Epithelial cell of umbilical artery (primary cell): ENCODE data around the gene SRRM1. TPM values are rescaled to one million over a fixed set of nuclear protein-coding genes. Genes with fewer than 3 reads are reported as not detected.

Source experiments
- total RNA-seq: library from RNA; depleted of rRNA; stranded (reverse); fragments of >200 nt; gene quantifications from 2 replicates; pipeline ENCODE4 v1.2.3, GENCODE V29; 2014

The SRRM1 gene, protein sequence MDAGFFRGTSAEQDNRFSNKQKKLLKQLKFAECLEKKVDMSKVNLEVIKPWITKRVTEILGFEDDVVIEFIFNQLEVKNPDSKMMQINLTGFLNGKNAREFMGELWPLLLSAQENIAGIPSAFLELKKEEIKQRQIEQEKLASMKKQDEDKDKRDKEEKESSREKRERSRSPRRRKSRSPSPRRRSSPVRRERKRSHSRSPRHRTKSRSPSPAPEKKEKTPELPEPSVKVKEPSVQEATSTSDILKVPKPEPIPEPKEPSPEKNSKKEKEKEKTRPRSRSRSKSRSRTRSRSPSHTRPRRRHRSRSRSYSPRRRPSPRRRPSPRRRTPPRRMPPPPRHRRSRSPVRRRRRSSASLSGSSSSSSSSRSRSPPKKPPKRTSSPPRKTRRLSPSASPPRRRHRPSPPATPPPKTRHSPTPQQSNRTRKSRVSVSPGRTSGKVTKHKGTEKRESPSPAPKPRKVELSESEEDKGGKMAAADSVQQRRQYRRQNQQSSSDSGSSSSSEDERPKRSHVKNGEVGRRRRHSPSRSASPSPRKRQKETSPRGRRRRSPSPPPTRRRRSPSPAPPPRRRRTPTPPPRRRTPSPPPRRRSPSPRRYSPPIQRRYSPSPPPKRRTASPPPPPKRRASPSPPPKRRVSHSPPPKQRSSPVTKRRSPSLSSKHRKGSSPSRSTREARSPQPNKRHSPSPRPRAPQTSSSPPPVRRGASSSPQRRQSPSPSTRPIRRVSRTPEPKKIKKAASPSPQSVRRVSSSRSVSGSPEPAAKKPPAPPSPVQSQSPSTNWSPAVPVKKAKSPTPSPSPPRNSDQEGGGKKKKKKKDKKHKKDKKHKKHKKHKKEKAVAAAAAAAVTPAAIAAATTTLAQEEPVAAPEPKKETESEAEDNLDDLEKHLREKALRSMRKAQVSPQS
- total RNA-seq, result 19.8 and 40.0 TPM in 2 replicates

DNA sequence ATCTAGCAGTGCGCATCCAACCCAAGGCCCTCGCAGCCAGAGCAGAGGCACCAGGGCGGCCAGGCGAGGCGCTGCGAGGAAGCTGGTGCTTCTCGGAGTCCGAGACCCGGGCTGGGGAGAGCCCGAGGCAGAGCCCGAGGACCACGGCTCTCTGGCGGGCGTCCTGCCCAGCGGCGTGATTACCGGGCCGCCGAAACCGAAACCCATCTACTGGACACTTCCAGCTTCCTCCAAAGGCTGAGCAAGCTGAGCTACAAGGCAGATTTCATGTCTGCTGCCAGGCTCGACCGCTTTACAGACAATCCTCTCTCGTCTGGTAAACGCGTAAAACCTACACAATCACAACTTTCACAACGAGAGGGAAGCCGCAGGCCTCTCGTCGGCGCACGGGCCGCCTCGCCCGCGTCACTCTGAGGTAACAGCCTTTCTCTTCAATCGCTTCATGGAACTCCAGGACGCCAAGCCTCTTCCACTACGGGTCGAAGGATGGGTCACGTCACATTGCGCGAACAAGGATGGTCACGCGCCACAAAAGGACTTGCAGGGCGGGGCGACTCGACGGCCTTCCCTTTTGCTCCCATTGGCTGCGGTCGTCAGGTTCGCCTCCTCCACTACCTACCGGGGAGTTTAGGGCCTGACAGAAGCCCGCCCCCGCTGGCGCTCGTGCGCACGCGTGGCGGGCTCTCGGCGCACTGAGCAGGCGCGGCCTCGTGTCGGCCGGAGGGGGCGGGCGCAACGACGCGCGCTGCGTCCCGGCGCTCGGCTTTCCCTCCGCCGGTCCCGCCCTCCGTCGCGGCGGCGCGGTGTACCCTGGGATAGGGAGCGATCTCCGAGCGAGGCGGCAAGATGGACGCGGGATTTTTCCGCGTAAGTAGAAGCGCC, at the start of gene SRRM1:
Gene SRRM1, plus strand, starts transcription at position 822 of the 882 bp plus-strand sequence. Its CDS starts 25 bp downstream, at position 847.

Other genes starting within 250 kb of the SRRM1 start
- gene STPG1, start 229.5 kb upstream of the SRRM1 start, total RNA-seq, result 2.3 and 4.1 TPM in 2 replicates
- gene NIPAL3, start 227.5 kb upstream of the SRRM1 start, total RNA-seq, result 19.2 and 35.6 TPM in 2 replicates
- 0.46 and 2.3 TPM in 2 replicates for gene RCAN3, start 140.5 kb upstream of the SRRM1 start, total RNA-seq
- not detected in 2 replicates for gene NCMAP, start 87.2 kb upstream of the SRRM1 start, total RNA-seq
- 325 and 339 TPM in 2 replicates for gene CLIC4, start 102.1 kb downstream of the SRRM1 start, total RNA-seq